Stomach smooth muscle (tissue), 2 donors: Measurements from ENCODE around the gene HOXC13.

Source experiments
- H3K27ac ChIP-seq: one replicate; pipeline ENCODE4 v1.7.0; 2013; ENCODE audit warnings: mild to moderate bottlenecking, low read length, inconsistent platforms
- H3K27me3 ChIP-seq, 2 donors: one replicate each; pipeline ENCODE4 v1.7.0; 2013; ENCODE audit warnings: low read length in 2 of 2; ENCODE audit not compliant: insufficient read depth in 2 of 2, control insufficient read depth in 1 of 2
- H3K36me3 ChIP-seq, 2 donors: one replicate each; pipeline ENCODE4 v1.7.0; 2013; ENCODE audit warnings: low read length in 2 of 2; ENCODE audit not compliant: control insufficient read depth in 2 of 2, insufficient read depth in 2 of 2
- H3K4me1 ChIP-seq: one replicate; pipeline ENCODE4 v1.7.0; 2013; ENCODE audit warnings: low read length; ENCODE audit not compliant: control insufficient read depth, insufficient read depth
- H3K4me3 ChIP-seq, 2 donors: one replicate each; pipeline ENCODE4 v1.7.0; 2013; ENCODE audit warnings: low read length in 2 of 2
- H3K9ac ChIP-seq, 2 donors: one replicate each; pipeline ENCODE4 v1.7.0; 2013; ENCODE audit warnings: low read length in 2 of 2, mild to moderate bottlenecking in 1 of 2
- H3K9me3 ChIP-seq, 2 donors: one replicate each; pipeline ENCODE4 v1.7.0; 2013; ENCODE audit warnings: low read length in 2 of 2; ENCODE audit not compliant: control insufficient read depth in 2 of 2
- donor health status: healthy.
- donor health status: Pancreatic carcinoma.

The HOXC13 gene

DNA sequence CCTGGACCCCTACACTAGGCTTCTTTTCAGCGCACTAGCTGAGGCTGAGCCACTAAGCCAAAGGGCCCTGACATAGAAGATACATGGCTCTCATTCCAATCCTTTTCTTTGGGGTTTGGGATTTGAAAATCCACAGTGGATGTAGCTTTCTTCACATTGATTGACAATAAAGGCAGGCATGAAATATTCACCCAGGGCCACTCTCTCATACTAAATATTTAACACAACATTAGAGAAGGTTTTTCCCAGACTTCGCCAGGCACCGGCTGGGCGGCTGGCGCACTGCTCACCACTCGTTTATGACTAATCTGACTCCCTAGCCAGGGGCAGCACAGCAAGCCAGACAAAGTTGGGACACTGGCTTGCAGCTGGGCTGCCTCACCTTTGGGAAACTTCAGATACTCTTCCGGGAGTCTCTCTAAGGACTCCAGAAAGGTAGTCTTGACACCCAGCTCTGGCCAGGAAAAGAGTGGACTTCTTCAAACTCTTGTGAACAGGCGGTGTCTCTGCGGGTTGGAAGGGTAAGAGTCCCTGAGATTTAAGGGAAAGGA, 33.6 kb downstream of the HOXC13 start:
- H3K27me3 ChIP-seq, result peaks cover 88 to 98% of the 10 kb centered on the region in 2 donors
- H3K4me3 ChIP-seq, result no peak overlapping the region
- no peak overlapping the region for H3K27ac ChIP-seq
- no peaks in the 10 kb centered on the region for H3K36me3 ChIP-seq
- no peaks in the 10 kb centered on the region for H3K9me3 ChIP-seq
- no peak overlapping the region for H3K9ac ChIP-seq
- peaks cover 14% of the 10 kb centered on the region for H3K4me1 ChIP-seq

GRCh38 chr12:53972722-53973235, 34.1 kb downstream of the HOXC13 start, which contains the start of gene HOXC11:
Gene HOXC11, plus strand, starts transcription at chr12:53973126. Its CDS starts 116 bp downstream, at chr12:53973242.
- Histone ChIP-seq H3K27me3 (peaks cover 88 to 98% of the 10 kb centered on the region in 2 donors), H3K4me3 (no peak within 1 kb of the TSS), H3K9ac (no peak within 1 kb of the TSS), H3K9me3 (no peaks in the 10 kb centered on the region), H3K4me1 (peaks cover 14% of the 10 kb centered on the region), H3K36me3 (no peaks in the 10 kb centered on the region), H3K27ac (no peak within 1 kb of the TSS)

DNA sequence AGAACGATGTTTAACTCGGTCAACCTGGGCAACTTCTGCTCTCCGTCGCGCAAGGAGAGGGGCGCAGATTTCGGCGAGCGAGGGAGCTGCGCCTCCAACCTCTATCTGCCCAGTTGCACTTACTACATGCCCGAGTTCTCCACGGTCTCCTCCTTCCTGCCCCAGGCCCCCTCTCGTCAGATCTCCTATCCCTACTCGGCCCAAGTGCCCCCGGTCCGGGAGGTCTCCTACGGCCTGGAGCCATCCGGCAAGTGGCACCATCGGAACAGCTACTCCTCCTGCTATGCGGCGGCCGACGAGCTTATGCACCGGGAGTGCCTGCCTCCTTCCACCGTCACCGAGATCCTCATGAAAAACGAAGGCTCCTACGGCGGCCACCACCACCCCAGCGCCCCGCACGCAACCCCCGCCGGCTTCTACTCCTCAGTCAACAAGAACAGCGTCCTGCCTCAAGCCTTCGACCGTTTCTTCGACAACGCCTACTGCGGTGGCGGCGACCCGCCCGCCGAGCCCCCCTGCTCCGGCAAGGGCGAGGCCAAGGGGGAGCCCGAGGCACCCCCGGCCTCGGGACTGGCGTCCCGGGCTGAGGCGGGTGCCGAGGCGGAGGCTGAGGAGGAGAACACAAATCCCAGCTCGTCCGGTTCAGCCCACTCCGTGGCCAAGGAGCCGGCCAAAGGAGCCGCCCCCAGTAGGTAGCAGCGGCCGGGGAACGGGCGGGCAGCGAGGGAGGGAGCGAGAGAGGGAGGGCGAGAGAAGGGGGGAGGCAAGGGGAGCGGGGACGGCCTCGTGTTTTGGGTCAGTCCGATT, 34.8 kb downstream of the HOXC13 start:
- H3K9me3 ChIP-seq, result no peaks in the 10 kb centered on the region
- H3K9ac ChIP-seq, result no peak overlapping the region
- peaks cover 14% of the 10 kb centered on the region for H3K4me1 ChIP-seq
- H3K27me3 ChIP-seq, result peaks cover 86 to 96% of the 10 kb centered on the region in 2 donors
- no peaks in the 10 kb centered on the region for H3K36me3 ChIP-seq
- H3K27ac ChIP-seq, result no peak overlapping the region
- H3K4me3 ChIP-seq, result no peak overlapping the region

DNA sequence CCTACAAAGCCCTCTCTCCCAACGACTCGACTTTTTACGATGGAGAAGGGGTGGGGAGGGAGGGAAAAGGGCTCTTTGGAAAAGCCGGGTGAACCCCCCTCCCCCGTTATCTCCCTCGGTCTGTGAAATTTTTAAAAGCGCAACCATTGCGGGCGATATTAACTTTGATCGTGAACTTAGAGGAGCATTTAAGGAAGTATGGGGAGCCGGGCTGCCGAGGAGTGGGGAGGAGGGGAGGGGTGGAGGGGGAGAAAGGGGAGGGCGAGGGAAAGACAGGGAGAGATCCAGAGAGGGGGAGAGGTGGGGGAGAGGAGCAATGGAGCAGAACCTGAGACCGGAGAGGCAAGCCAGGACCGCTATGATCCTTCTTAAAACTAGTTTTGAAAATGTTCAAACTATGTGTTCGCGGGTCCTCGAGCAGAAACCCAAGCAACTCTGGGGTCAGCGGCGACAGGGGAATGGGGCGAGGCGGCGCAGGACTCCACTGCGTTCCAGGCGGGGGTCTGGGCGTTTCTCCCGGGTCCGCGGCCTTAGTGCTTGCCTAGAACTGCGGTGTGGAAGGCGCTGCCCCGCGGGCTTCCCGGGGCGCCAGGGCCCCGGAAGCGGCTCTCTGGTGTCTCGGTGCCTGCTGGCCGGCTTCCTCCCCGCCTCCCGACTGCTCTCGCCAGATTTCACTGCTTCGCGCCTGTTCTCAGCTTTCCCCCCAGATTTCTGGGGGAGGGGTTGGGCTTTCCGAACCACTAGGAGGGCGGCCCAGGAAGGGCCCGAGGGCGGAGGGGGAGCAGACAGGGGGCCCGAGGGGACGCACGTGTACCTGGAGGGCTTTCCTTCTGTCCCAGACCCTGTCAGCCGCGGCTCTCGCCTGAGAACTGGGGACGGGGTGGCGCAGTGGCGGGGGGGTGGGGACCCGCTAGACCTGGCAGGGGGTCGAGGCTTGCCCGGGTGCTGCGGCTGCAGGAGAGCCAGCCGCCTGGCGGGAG, 35.7 kb downstream of the HOXC13 start, which contains the start of gene HOTAIR:
TSS of gene HOTAIR (minus strand) at position 871 of the 980 bp plus-strand sequence.
- Histone ChIP-seq H3K36me3 (no peaks in the 10 kb centered on the region), H3K9me3 (no peaks in the 10 kb centered on the region), H3K27me3 (peaks cover 86 to 96% of the 10 kb centered on the region in 2 donors), H3K27ac (no peak within 1 kb of the TSS), H3K4me1 (peaks cover 14% of the 10 kb centered on the region), H3K9ac (no peak within 1 kb of the TSS), H3K4me3 (peak within 1 kb of the TSS in 1 of 2 donors; percentile 49)

DNA sequence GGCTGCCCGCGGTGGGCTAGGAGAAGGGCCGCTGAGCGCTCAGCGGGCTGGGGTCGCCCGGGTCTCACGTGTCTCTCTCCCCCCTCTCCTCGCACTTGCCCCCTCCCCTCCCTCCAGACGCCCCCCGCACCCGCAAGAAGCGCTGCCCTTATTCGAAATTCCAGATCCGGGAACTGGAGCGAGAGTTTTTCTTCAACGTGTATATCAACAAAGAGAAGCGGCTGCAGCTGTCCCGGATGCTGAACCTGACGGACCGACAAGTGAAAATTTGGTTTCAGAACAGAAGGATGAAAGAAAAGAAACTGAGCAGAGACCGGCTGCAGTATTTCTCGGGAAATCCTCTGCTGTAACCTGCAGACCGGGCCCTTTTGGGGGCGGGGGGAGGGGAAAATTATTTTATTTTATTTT, 36.4 kb downstream of the HOXC13 start:
- no peak overlapping the region for H3K27ac ChIP-seq
- no peaks in the 10 kb centered on the region for H3K9me3 ChIP-seq
- H3K9ac ChIP-seq, result no peak overlapping the region
- peaks cover 14% of the 10 kb centered on the region for H3K4me1 ChIP-seq
- H3K4me3 ChIP-seq, result no peak overlapping the region
- H3K27me3 ChIP-seq, result peaks cover 86 to 96% of the 10 kb centered on the region in 2 donors
- H3K36me3 ChIP-seq, result no peaks in the 10 kb centered on the region

DNA sequence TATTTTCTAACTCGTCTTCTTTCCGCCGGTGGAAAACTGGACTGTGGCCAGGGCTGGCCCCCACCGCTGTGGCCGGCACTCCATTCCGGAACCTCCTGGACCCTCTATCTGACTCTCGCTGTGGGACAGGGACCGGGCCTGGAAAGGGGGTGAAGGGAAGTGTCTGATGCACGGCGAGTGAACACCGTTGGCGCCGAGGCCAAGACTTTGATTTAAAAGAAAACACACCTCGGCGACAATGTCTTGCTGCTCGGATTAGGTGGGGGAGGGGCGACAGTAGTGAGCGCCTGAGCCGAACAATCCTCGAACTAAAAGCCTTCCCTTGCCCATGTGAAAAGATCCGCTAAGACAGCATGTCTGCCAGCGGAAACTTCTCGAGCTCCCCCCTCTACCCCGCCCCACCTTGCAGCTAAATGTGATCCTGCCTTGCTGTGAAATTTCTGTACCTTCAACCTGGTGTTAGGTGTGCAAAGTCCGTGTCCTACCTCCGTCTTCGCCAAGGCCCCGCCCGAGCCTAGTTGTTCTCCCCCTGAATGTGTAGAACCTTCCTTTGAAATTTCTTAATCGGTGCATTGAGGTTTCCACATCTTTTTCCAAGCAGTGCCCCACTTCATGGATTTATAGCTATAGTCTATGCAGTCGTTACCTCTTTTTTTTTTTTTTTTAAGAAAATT, 37.0 kb downstream of the HOXC13 start:
- Histone ChIP-seq H3K27ac (no peak overlapping the region), H3K9ac (no peak overlapping the region), H3K4me3 (peak overlapping the region in 1 of 2 donors; percentile 40)

DNA sequence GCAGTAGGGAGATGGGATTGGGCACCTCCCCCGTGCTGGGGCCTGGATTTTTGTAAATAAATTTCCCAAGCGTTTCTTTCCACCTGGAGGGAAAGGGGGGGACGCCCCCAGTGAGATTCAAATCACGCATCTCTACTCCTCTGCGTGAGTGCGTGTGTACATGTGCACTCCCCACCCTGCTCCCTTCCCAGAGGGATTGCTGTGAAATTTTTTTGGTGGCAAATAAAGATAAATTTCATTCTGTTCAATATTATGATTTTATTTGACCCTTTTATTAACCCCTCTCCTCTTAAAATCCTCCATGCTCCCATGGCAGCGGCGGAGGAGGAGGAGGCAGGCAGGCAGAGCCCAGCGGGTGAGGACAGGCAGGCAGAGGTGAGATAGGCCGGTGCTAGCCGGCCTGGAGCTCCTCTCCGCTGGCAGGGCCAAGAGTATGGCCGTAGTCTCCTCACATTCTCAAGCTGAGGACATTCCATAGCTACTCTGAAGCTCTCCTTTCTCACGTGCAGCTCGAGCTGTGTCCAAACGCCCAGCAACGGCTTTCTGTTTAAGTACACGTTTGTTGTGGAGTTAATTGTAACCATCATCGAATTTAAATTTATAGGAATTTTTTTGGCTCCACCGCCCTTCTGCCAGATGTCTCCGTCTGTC, 37.7 kb downstream of the HOXC13 start:
- peaks cover 83 to 93% of the 10 kb centered on the region in 2 donors for H3K27me3 ChIP-seq
- H3K27ac ChIP-seq, result no peak overlapping the region
- no peak overlapping the region for H3K9ac ChIP-seq
- peaks cover 14% of the 10 kb centered on the region for H3K4me1 ChIP-seq
- H3K4me3 ChIP-seq, result no peak overlapping the region
- no peaks in the 10 kb centered on the region for H3K36me3 ChIP-seq
- H3K9me3 ChIP-seq, result no peaks in the 10 kb centered on the region

More for the DNA sequence above, 37.0 kb downstream of the HOXC13 start:
- H3K4me1 ChIP-seq, result peaks cover 14% of the 10 kb centered on the region
- H3K9me3 ChIP-seq, result no peaks in the 10 kb centered on the region
- H3K36me3 ChIP-seq, result no peaks in the 10 kb centered on the region
- H3K27me3 ChIP-seq, result peaks cover 83 to 93% of the 10 kb centered on the region in 2 donors

DNA sequence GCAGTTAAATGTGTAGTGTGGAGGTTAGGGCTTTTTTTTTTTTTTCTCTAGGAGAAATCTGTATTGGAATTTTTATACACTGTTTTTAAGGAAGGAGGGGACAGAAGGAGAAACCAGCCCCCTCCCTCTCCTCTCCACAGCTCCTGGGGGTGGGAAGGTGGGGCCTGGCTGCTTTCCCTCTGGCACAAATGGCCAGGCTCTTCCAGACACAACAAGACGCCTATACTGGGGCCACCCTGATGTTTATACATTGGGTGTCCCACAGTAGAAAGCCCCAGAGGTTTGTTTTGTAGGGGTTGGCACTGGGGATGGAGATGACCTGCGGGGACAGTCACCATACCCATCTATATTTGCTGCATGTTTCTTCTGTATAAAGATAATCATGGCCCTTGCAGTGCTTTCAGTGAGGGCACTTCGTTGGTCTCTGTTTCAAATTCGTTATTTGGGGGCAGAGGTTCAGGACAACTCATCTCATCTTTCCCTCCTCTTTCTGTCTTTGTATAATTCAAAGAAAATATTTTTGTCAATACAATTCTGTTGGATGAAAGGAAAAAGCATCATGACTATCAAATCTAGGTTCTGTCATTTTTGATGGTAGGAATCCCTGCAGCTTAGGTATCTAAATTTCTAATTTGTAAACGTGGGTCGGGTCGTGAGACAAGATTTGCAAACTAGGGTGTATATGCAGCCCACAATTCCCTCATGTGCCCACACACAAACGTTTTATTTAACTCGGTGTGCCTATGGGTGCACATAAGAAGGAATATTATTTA, 38.4 kb downstream of the HOXC13 start:
- Histone ChIP-seq H3K4me1 (peaks cover 14% of the 10 kb centered on the region), H3K9me3 (no peaks in the 10 kb centered on the region), H3K4me3 (no peak overlapping the region), H3K9ac (no peak overlapping the region), H3K27me3 (peaks cover 82 to 92% of the 10 kb centered on the region in 2 donors), H3K27ac (no peak overlapping the region), H3K36me3 (no peaks in the 10 kb centered on the region)
